Testis (tissue), 2 donors: Measurements from ENCODE around the gene OIP5.

Source experiments
- CTCF ChIP-seq, 3 experiments: fragments of 450-650 bp in 2 of 3; fragments of 200-600 bp in 1 of 3; sonication (generic) in 1 of 3; IDR thresholded peaks; one replicate each; pipeline ENCODE4 v1.5.1; 2016 to 2019; ENCODE audit warnings: antibody characterized with exemption in 3 of 3, mild to moderate bottlenecking in 2 of 3, moderate library complexity in 1 of 3
- POLR2A ChIP-seq: fragments of 450-650 bp; IDR thresholded peaks from one replicate; pipeline ENCODE4 v1.6.1; 2017; ENCODE audit warnings: antibody characterized with exemption, mild to moderate bottlenecking, moderate library complexity

GRCh38 chr15:41288464-41288863 is 43.9 kb downstream of the OIP5 start:
- TF ChIP-seq POLR2A (no peak), CTCF (IDR thresholded peaks at IDR 0.05) (no peak)
